MM.1S (cell line): ENCODE results near the gene IRF1.
A peak's percentile ranks its signal among the peaks of the same experiment; 100 is the strongest.

ENCODE experiments used
- DNase-seq: peaks from one replicate; pipeline ENCODE4 v3.0.0-alpha.2; 2015
- H2AFZ ChIP-seq: fragments of 300-600 bp; sonication (generic); 2 replicates; pipeline ENCODE4 v1.6.0; 2016; ENCODE audit warnings: antibody characterized with exemption, low read length
- H3F3A ChIP-seq: fragments of 300-600 bp; sonication (generic); 2 replicates; pipeline ENCODE4 v1.6.1; 2016; ENCODE audit warnings: mild to moderate bottlenecking, antibody characterized with exemption, low read length, moderate library complexity, mixed read lengths; ENCODE audit not compliant: insufficient read depth
- H3K27ac ChIP-seq: fragments of 300-600 bp; sonication (generic); 2 replicates; pipeline ENCODE4 v1.5.1; 2016; ENCODE audit warnings: mild to moderate bottlenecking, low read length
- H3K27me3 ChIP-seq: fragments of 300-600 bp; sonication (generic); replicated peaks from 2 replicates; pipeline ENCODE4 v1.6.0; 2016; ENCODE audit warnings: low read length; ENCODE audit not compliant: insufficient read depth
- H3K36me3 ChIP-seq: fragments of 300-600 bp; sonication (generic); replicated peaks from 2 replicates; pipeline ENCODE4 v1.6.1; 2016; ENCODE audit warnings: mild to moderate bottlenecking, low read length, mixed read lengths; ENCODE audit not compliant: insufficient read depth
- H3K4me1 ChIP-seq: fragments of 300-600 bp; sonication (generic); 2 replicates; pipeline ENCODE4 v1.6.1; 2016; ENCODE audit warnings: low read length, mixed read lengths
- H3K4me2 ChIP-seq: fragments of 300-600 bp; sonication (generic); 2 replicates; pipeline ENCODE4 v1.6.0; 2016; ENCODE audit warnings: low read depth, low read length
- H3K4me3 ChIP-seq: fragments of 300-600 bp; sonication (generic); 2 replicates; pipeline ENCODE4 v1.5.1; 2016; ENCODE audit warnings: low read length, mixed read lengths
- H3K79me2 ChIP-seq: fragments of 300-600 bp; sonication (generic); 2 replicates; pipeline ENCODE4 v1.6.1; 2016; ENCODE audit warnings: mixed run types, low read length, mixed read lengths
- H3K9ac ChIP-seq: fragments of 300-600 bp; sonication (generic); 2 replicates; pipeline ENCODE4 v1.6.1; 2016; ENCODE audit warnings: low read length, mixed read lengths
- H3K9me2 ChIP-seq: fragments of 300-600 bp; sonication (generic); replicated peaks from 2 replicates; pipeline ENCODE4 v1.6.1; 2016; ENCODE audit warnings: mild to moderate bottlenecking, low read length, mixed read lengths; ENCODE audit not compliant: insufficient read depth
- H3K9me3 ChIP-seq: fragments of 300-600 bp; sonication (generic); replicated peaks from 2 replicates; pipeline ENCODE4 v1.6.1; 2016; ENCODE audit warnings: mild to moderate bottlenecking, low read length, mixed read lengths; ENCODE audit not compliant: insufficient read depth
- H4K20me1 ChIP-seq: fragments of 300-600 bp; sonication (generic); 2 replicates; pipeline ENCODE4 v1.6.1; 2016; ENCODE audit warnings: mild to moderate bottlenecking, low read length, moderate library complexity, mixed read lengths; ENCODE audit not compliant: insufficient read depth
- EZH2 ChIP-seq: fragments of 300-600 bp; sonication (generic); optimal IDR thresholded peaks from 2 replicates; pipeline ENCODE3; 2017; ENCODE audit warnings: low read depth, mild to moderate bottlenecking, antibody characterized with exemption, low read length, mixed read lengths
- EZH2phosphoT487 ChIP-seq: fragments of 300-600 bp; sonication (generic); IDR thresholded peaks from 2 replicates; pipeline ENCODE4 v1.6.1; 2018; ENCODE audit warnings: antibody characterized with exemption, low read length
- TF ChIP-seq, protein P1 (sequence below): fragments of 300-600 bp; sonication (generic); IDR thresholded peaks from 2 replicates; pipeline ENCODE4 v1.5.1; 2016; ENCODE audit warnings: antibody characterized with exemption, low read length, mixed read lengths

Gene IRF1

GRCh38 chr5:132492386-132493125, 2.0 kb upstream of the IRF1 start:
- no peak overlapping the region for H2AFZ ChIP-seq
- H3K4me2 ChIP-seq: no peak overlapping the region
- H3K9me2 ChIP-seq: no peaks in the 10 kb centered on the region
- H3K36me3 ChIP-seq: peaks cover 13% of the 10 kb centered on the region; the same call in 1 of the 2 replicates
- H4K20me1 ChIP-seq: peaks cover 25% of the 10 kb centered on the region
- no peak overlapping the region for H3K9ac ChIP-seq
- no peak overlapping the region for H3K27ac ChIP-seq
- H3K4me1 ChIP-seq: peaks cover 43% of the 10 kb centered on the region
- H3K27me3 ChIP-seq: no peaks in the 10 kb centered on the region
- no peak overlapping the region for H3K4me3 ChIP-seq
- H3K79me2 ChIP-seq: peaks cover 59% of the 10 kb centered on the region
- no peak for DNase-seq
- peaks cover 42% of the 10 kb centered on the region for H3F3A ChIP-seq
- no peaks in the 10 kb centered on the region for H3K9me3 ChIP-seq
- TF ChIP-seq EZH2phosphoT487 (no peak), EZH2 (no peak)
- TF ChIP-seq, protein P1, sequence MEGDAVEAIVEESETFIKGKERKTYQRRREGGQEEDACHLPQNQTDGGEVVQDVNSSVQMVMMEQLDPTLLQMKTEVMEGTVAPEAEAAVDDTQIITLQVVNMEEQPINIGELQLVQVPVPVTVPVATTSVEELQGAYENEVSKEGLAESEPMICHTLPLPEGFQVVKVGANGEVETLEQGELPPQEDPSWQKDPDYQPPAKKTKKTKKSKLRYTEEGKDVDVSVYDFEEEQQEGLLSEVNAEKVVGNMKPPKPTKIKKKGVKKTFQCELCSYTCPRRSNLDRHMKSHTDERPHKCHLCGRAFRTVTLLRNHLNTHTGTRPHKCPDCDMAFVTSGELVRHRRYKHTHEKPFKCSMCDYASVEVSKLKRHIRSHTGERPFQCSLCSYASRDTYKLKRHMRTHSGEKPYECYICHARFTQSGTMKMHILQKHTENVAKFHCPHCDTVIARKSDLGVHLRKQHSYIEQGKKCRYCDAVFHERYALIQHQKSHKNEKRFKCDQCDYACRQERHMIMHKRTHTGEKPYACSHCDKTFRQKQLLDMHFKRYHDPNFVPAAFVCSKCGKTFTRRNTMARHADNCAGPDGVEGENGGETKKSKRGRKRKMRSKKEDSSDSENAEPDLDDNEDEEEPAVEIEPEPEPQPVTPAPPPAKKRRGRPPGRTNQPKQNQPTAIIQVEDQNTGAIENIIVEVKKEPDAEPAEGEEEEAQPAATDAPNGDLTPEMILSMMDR: no peak

DNA sequence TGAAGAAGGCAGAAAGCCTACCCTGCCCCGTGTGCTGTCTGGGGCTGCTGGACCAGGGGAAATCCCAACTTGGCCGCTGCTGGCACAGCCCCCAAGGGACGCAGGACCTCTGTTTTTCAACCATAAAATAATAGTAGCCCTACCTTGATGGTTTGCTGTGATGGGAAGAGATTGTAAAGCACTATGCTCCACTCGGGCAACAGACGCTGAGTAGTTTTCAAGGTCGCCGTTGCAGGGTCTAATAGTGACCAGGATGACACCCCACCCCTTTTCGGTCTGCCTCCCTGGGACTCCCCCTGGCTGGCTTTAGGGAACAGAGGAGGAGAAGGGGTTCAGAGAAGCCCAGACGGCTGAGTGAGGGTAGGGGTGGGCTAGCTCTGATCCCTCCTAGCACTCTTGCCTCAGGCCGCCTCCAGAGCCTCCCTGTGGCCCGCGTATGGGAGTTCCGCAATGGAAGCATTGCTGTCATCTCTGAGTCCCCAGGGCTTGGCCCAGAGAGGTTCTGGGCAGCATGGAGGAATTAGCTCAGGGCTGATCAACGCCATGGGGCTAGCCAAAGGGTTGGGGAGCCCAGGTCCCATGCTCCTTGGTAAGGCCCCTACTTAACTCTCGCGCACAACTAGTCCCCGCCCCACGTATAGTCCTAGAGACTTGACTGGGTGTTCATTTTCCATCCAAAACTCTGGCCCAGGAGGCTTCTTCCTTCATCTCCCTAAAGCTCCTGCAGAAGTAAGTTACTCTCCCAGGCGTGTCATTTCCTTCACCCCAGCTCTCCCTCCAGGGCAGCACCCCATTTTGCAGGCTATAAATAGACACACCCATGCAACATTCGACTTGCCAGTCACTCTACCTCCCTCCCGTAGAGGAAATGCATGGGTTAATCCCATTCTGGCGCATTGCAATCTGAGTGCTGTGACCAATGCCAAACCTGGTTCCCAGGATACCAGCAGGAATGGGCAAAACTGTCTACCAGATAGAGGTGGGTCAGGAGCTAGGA, 1.1 kb upstream of the IRF1 start:
- H3K79me2 ChIP-seq: peaks cover 68% of the 10 kb centered on the region
- no peaks in the 10 kb centered on the region for H3K27me3 ChIP-seq
- H3K9me3 ChIP-seq: no peaks in the 10 kb centered on the region
- peak overlapping the region; percentile 87; the same call in 1 of the 2 replicates for H3K27ac ChIP-seq
- peaks cover 46% of the 10 kb centered on the region for H3K4me1 ChIP-seq
- H3K9me2 ChIP-seq: no peaks in the 10 kb centered on the region
- DNase-seq: no peak
- H3K4me2 ChIP-seq: peak overlapping the region; percentile 98
- H2AFZ ChIP-seq: peak overlapping the region; percentile 67
- H3K9ac ChIP-seq: peak overlapping the region; percentile 97
- peak overlapping the region; percentile 90 for H3K4me3 ChIP-seq
- peaks cover 42% of the 10 kb centered on the region for H3F3A ChIP-seq
- TF ChIP-seq EZH2phosphoT487 (no peak), EZH2 (no peak)
- TF ChIP-seq, protein P1: no peak
- H4K20me1 ChIP-seq: peaks cover 34% of the 10 kb centered on the region
- H3K36me3 ChIP-seq: peaks cover 21% of the 10 kb centered on the region

DNA sequence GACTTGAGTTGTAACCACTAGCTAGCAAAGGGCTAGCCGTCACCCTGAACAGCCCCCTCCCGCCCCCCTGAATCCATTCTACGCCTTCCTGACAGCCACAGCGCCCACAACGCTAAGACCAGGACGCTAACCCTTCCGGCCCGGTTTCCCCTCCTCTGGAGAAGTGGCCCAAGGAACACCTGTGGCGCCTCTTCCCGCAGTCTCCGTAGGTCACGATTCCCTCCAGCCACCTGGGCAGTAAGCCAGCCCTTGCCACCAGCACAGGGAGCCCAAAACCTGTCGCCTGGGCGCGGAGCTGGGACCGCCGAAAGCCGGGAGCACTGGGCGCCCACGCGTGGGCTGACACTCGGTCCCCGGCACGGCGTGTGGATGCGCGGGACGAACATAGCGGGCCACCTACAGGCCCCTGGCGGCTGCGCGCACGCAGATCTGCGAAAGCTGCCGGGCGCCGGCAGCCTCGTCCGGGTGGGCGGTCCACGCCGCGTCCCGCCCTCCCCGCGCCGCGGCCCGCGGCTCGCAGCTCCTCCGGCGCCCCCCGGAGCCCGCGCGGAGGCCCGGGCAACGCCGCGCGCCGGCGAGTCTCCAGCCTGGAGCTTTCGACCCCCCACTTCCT, 596 bp downstream of the IRF1 start:
- peaks cover 45% of the 10 kb centered on the region for H4K20me1 ChIP-seq
- peaks cover 54% of the 10 kb centered on the region for H3K4me1 ChIP-seq
- DNase-seq: peak; percentile 44
- H3F3A ChIP-seq: peaks cover 49% of the 10 kb centered on the region
- no peaks in the 10 kb centered on the region for H3K27me3 ChIP-seq
- H3K9ac ChIP-seq: peak overlapping the region; percentile 97
- TF ChIP-seq, protein P1: 0 out of 2 replicates have a peak, but pooled peaks have one; percentile 3
- no peak for TF ChIP-seq EZH2
- no peak for TF ChIP-seq EZH2phosphoT487
- H3K4me2 ChIP-seq: peak overlapping the region; percentile 91
- peaks cover 78% of the 10 kb centered on the region for H3K79me2 ChIP-seq
- no peaks in the 10 kb centered on the region for H3K9me2 ChIP-seq
- H3K27ac ChIP-seq: peak overlapping the region; percentile 87; the same call in 1 of the 2 replicates
- no peak overlapping the region for H2AFZ ChIP-seq
- peak overlapping the region; percentile 90 for H3K4me3 ChIP-seq
- no peaks in the 10 kb centered on the region for H3K9me3 ChIP-seq
- H3K36me3 ChIP-seq: peaks cover 32% of the 10 kb centered on the region
